ENCODE results near the gene PPARG.

- TF ChIP-seq POLR2A (IDR thresholded peaks at IDR 0.05): no peak
- no peak for TF ChIP-seq CTCF (IDR thresholded peaks at IDR 0.05)
- TF ChIP-seq POLR2AphosphoS5 (IDR thresholded peaks at IDR 0.05): no peak
Observed at GRCh38 chr3:12471241-12471640, 182.4 kb downstream of the PPARG start.
